ENCODE data around the gene DOCK2. TPM values are rescaled to one million over a fixed set of nuclear protein-coding genes. Genes with fewer than 3 reads are reported as not detected.

The DOCK2 gene
- polyA plus RNA-seq, 1 experiment: 2.0 TPM

DNA sequence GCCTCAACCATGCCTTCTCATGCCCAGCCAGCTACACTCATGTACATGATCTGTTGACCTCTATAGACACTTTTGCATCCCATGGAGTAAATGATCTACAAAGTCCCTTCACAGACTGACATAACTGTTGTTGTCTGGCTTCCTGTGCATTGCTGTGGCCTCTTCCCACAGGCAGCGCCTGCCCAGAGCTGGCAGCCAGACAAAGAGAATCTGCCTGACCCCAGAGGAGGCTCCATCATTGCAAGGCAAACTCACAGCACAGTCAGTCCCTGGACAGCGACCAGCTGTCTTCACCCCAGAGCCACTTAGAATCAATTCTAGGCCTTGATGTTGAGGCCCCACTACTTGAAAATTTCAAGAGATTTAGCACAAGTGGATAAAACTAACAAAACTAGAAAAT is 277.7 kb downstream of the DOCK2 start:
- TF ChIP-seq, protein P1, sequence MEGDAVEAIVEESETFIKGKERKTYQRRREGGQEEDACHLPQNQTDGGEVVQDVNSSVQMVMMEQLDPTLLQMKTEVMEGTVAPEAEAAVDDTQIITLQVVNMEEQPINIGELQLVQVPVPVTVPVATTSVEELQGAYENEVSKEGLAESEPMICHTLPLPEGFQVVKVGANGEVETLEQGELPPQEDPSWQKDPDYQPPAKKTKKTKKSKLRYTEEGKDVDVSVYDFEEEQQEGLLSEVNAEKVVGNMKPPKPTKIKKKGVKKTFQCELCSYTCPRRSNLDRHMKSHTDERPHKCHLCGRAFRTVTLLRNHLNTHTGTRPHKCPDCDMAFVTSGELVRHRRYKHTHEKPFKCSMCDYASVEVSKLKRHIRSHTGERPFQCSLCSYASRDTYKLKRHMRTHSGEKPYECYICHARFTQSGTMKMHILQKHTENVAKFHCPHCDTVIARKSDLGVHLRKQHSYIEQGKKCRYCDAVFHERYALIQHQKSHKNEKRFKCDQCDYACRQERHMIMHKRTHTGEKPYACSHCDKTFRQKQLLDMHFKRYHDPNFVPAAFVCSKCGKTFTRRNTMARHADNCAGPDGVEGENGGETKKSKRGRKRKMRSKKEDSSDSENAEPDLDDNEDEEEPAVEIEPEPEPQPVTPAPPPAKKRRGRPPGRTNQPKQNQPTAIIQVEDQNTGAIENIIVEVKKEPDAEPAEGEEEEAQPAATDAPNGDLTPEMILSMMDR (IDR thresholded peaks at IDR 0.05; ENCODE audit: insufficient read depth, low read depth, low read length): no peak
- ChIA-PET POLR2A (no interaction called here), CTCF (interaction anchor here (0.6 to 2.7 kb wide), 2 partner anchors 65 to 1597 kb away, joined by 3 to 6 read pairs; partner anchors contain the start of gene INSYN2B)
- Histone ChIP-seq H3K36me3 (ENCODE audit: control insufficient read depth, insufficient read depth, low read length) (no peaks in the 10 kb centered on the region), H3K27me3 (ENCODE audit: control insufficient read depth, insufficient read depth, low read length) (no peaks in the 10 kb centered on the region), H3K4me3 (ENCODE audit: low read depth, low read length) (no peak overlapping the region)
- no peak for DNase-seq (ENCODE audit: low read depth)

DNA sequence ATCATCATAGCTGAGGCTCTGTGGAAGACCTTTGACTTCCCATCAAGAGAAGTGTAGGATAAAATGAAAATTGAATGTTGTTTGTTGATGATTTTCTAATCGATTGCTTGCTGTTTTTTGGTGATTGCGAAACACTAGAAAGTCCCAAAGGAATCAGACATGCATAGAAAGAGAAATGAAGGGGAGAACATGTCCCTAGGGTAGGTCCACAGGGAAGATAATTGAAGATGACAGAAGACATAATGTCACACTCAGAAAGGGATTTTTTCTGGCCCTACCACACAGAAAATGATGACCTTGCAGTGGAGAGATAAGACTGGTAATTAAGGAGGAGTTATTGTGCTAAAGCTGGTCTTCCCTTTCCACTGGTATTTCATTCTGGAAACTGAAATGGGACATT is 280.4 kb downstream of the DOCK2 start:
- ChIA-PET POLR2A (no interaction called here), CTCF (interaction anchor here (0.8 to 1.4 kb wide), 2 partner anchors 10 to 63 kb away, joined by 3 to 4 read pairs; partner anchors contain the start of gene INSYN2B)
- no peak overlapping the region for H3K4me3 ChIP-seq (ENCODE audit: low read depth, low read length)
- TF ChIP-seq, protein P1 (IDR thresholded peaks at IDR 0.05; ENCODE audit: insufficient read depth, low read depth, low read length): no peak
- H3K36me3 ChIP-seq (ENCODE audit: control insufficient read depth, insufficient read depth, low read length): no peaks in the 10 kb centered on the region
- H3K27me3 ChIP-seq (ENCODE audit: control insufficient read depth, insufficient read depth, low read length): no peaks in the 10 kb centered on the region
- DNase-seq (ENCODE audit: low read depth): no peak

DNA sequence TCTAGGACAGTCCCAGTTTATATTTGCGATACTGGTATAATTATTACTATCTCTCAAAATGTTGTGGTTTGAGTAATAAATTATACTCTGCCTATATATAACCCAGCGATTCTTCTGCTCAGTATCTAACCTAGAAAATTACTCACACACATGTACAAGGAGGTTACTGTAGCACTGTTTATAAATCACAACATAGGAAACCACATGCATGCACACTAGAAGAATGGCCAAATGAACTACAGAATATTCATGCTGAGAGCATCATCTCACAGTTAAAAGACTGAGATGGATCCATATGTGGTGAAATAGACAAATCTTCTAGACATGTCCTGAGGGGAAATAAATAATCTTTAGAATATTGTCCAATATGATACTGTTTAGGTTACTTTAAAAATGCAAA is 281.2 kb downstream of the DOCK2 start:
- H3K4me3 ChIP-seq (ENCODE audit: low read depth, low read length): no peak overlapping the region
- TF ChIP-seq, protein P1 (IDR thresholded peaks at IDR 0.05; ENCODE audit: insufficient read depth, low read depth, low read length): no peak
- no peak for DNase-seq (ENCODE audit: low read depth)
- ChIA-PET POLR2A (no interaction called here), CTCF (no interaction called here)
- H3K27me3 ChIP-seq (ENCODE audit: control insufficient read depth, insufficient read depth, low read length): no peaks in the 10 kb centered on the region
- no peaks in the 10 kb centered on the region for H3K36me3 ChIP-seq (ENCODE audit: control insufficient read depth, insufficient read depth, low read length)

DNA sequence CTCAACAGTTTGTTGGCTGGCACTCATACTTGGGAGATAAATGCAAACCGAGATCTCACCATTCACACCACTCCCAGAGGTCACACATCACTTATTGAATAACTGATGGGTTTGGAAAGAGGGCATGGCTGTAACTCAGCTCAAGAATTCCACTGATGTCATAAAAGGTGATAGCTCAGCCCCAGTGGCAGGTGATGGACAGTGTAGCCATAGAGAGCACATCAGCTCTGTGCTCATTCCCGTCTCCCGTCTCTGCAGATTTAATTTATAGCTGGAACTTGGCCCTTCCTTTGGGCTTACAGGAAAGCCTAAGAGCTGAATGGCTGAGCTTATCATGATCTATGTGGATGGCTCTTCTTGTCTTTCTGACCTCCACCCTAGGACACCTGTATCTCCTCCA is 283.4 kb downstream of the DOCK2 start:
- no peak for DNase-seq (ENCODE audit: low read depth)
- TF ChIP-seq, protein P1 (IDR thresholded peaks at IDR 0.05; ENCODE audit: insufficient read depth, low read depth, low read length): no peak
- POLR2A ChIA-PET: no interaction called here
- no peaks in the 10 kb centered on the region for H3K36me3 ChIP-seq (ENCODE audit: control insufficient read depth, insufficient read depth, low read length)
- CTCF ChIA-PET: interaction anchor here (0.5 kb wide), 1 partner anchor 224 kb away, joined by 3 read pairs; no protein-coding TSS in a partner anchor
- no peak overlapping the region for H3K4me3 ChIP-seq (ENCODE audit: low read depth, low read length)
- H3K27me3 ChIP-seq (ENCODE audit: control insufficient read depth, insufficient read depth, low read length): no peaks in the 10 kb centered on the region

DNA sequence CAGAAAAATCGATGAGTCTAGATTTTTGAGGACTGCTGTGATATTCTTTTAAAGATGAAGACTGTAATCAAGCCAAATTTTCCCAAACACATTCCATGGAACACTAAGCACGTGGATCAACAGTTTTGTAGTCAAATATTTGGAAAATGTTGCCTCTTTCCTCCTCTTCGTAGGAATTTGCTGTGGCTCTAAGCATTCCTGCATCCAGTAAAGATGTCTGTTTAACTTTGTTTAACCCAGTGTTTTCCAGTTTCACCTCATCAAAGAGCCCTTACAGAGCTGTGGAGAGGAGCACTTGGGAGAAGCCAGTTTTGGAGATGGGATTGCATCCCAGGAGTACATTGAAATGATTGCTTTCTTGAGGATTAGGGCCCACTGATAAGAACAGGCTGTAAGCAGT is 284.3 kb downstream of the DOCK2 start:
- no peak overlapping the region for H3K4me3 ChIP-seq (ENCODE audit: low read depth, low read length)
- CTCF ChIA-PET: interaction anchor here (1.3 kb wide), 1 partner anchor 60 kb away, joined by 3 read pairs; no protein-coding TSS in a partner anchor
- H3K36me3 ChIP-seq (ENCODE audit: control insufficient read depth, insufficient read depth, low read length): no peaks in the 10 kb centered on the region
- TF ChIP-seq, protein P1 (IDR thresholded peaks at IDR 0.05; ENCODE audit: insufficient read depth, low read depth, low read length): no peak
- DNase-seq (ENCODE audit: low read depth): no peak
- H3K27me3 ChIP-seq (ENCODE audit: control insufficient read depth, insufficient read depth, low read length): no peaks in the 10 kb centered on the region
- POLR2A ChIA-PET: no interaction called here
